Skin of body (tissue), 2 donors: Measurements from ENCODE around the gene TRMT6. TPM values are rescaled to one million over a fixed set of nuclear protein-coding genes. Genes with fewer than 3 reads are reported as not detected.

Experiments
- DNase-seq: peaks from one replicate; lab custom pipeline; 2025; lab: John Stamatoyannopoulos, UW
- total RNA-seq: library from RNA; depleted of rRNA; stranded (reverse); fragments of >200 nt; gene quantifications from one replicate; pipeline ENCODE4 v1.2.3, GENCODE V29; 2014

TRMT6 gene
- total RNA-seq, 1 donor from 2014 or later = 6.4 TPM

DNA sequence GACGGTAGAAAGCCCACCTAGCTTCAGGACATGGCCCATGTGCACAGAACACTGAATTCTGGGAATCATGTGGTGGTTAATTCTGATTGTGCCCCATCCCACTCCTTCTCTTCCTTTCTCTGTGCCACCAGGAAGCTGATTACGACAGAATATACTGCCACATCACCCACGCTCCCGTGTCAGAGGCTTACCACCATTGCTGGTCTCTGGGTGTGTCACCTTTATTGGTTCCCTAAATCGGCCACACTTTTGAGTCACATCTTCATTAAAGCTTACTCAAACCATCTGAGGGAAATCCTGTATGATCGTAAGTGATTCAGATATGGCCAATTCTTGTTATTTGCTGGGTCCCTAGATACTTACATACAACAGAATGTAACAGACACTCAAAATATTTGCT is 3.1 kb downstream of the TRMT6 start:
- DNase-seq = no peak

GRCh38 chr20:5945963-5946362 is 4.4 kb downstream of the TRMT6 start:
- DNase-seq = no peak

DNA sequence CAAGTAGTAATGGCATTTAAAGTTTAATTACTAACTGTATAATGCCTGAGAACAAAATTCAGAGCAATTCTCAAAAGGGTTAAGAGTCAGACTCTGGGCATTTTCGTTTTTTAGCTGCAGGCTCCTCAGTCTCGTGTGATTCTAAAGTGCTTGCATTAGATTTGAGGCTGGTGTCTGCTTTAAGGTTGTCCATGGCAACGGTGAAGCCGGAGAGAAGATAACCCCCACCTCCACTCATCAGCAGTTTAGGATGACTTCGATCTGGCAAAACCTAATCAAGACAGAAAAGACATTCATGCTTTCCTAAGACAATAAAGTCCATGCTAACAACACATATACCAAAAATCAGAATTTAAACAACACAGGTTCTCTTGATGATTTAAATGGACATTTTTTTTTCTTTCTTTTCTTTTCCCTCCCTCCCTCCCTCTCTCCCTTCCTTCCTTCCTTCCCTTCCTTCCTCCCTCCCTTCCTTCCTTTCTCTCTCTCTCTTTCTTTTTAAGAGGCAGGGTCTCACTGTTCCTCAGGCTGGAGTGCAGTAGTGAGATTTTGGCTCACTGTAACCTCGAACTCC is 11.8 kb downstream of the TRMT6 start:
- no peak for DNase-seq

GRCh38 chr20:5936238-5936637 is 14.1 kb downstream of the TRMT6 start:
- no peak for DNase-seq

DNA sequence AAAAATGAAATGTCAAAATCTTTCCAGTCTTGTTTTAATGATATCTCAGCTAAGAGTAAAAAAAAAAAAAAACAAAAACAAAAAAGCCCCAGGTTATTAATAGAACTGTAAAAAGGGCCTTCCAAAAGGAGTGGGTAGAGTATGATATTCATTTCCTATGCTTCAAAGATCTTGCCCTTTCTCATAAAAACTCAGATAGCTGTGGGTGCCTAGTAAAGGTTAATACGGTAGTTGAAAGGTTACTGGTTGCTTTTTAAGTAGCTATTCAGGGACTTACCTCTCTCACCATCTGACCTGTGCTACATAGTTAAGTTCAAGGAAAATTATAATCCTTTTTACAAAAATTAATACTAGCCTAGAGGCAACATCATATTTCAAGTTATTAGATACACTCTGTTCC is 14.9 kb downstream of the TRMT6 start:
- no peak for DNase-seq

- DNase-seq = no peak
Observed at GRCh38 chr20:5933802-5934436, 16.4 kb downstream of the TRMT6 start.

GRCh38 chr20:5932796-5933195 is 17.5 kb downstream of the TRMT6 start:
- no peak for DNase-seq

DNA sequence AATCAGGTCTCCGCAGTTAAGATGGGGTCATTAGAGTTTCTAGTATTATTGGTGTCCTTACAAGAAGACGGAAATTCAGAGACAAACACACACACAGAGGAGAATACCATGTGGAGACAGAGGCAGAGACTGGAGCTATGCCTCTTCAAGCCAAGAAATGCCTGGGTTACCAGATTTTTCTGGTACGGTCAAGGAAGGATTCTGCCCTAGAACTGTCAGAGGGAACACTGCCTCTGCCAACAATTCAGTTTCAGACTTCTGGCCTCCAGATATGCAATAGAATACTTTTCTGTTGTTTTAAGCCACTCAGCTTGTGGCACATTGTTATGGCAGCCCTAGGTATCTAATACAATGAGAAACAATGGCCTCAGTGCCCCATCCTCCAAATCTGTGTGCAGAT is 18.9 kb downstream of the TRMT6 start:
- DNase-seq = no peak

GRCh38 chr20:5928836-5929715 is 21.3 kb downstream of the TRMT6 start:
- no peak for DNase-seq

GRCh38 chr20:5927749-5928462 is 22.4 kb downstream of the TRMT6 start:
- DNase-seq = no peak

GRCh38 chr20:5925551-5925950 is 24.8 kb downstream of the TRMT6 start:
- DNase-seq = no peak

- DNase-seq = no peak
Observed at GRCh38 chr20:5923493-5923892, 26.8 kb downstream of the TRMT6 start.

DNA sequence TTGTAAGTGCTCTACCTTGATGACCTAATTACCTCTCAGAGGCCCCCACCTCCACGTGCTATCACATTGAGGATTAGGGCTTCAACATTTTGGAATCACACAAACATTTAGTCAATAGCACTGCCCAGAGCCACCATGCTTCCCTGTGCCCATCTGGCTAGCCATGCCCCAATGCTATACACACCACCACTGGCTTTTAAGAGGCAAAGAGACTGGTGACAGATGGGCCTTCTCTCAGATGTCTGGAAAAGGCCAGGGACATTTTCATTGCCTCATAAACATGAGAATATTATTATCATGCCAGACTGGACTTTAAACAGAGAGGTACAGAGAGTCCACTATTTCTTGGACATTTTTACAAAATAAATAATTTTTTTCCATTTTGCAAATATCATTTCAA is 29.8 kb downstream of the TRMT6 start:
- no peak for DNase-seq

- no peak for DNase-seq
Observed at GRCh38 chr20:5919626-5920544, 30.4 kb downstream of the TRMT6 start.

- no peak for DNase-seq
Observed at GRCh38 chr20:5918856-5919625, 31.3 kb downstream of the TRMT6 start.

DNA sequence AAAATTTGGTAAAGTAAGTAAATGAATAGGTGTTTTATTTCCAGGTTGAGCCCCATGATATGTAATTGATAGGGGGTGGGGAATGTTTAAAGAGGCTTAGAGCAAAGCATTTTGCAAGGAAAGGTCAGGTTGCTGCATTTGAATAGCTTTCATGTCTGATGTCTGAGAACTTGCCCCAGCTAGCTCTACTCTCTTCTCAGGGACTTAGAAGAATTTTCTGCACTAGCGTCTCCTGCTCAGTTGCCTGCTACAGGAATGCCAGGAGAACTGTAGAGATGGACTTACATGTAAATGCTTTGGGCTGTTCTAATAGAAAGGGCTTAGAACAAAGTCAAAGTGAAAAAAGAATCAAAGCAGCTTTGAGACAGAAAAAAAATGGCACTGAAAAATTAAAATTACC is 35.5 kb downstream of the TRMT6 start:
- no peak for DNase-seq

- no peak for DNase-seq
Observed at GRCh38 chr20:5913166-5913565, 37.2 kb downstream of the TRMT6 start.

DNA sequence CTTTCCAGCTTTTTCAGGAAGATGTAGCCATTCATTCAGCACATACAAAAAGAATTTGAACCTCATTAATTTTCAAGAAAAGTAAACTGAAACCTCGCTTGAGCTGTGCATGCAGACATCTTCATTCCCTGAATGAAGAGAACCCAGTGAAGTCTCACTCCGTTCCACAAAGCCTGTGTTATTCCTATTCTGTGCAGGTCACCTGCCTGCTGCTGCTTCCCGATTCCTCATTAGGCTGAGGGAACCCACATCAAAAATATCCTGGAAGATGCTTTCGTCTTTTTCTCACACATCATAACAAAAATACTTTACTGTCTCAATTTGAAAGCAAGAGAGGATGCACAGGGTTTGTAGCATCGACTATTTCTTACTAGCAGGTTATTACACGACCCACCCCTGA is 40.1 kb downstream of the TRMT6 start:
- DNase-seq = no peak

GRCh38 chr20:5908981-5909380 is 41.4 kb downstream of the TRMT6 start:
- no peak for DNase-seq

GRCh38 chr20:5900908-5901307 is 49.4 kb downstream of the TRMT6 start:
- no peak for DNase-seq
